ENCODE results near the gene RAPGEF4. TPM values are rescaled to one million over a fixed set of nuclear protein-coding genes. Genes with fewer than 3 reads are reported as not detected.

RAPGEF4 gene
- total RNA-seq: 1 to 10 TPM; 1.4 to 2.2 TPM

GRCh38 chr2:172735582-172736423, at the start of gene RAPGEF4:
Gene RAPGEF4, plus strand, starts transcription at chr2:172735845. Its CDS starts 139 bp downstream, at chr2:172735984.
- Mint-ChIP-seq H3K9me3 (no peaks in the 10 kb centered on the region), H3K27me3 (peaks cover 67% of the 10 kb centered on the region), H3K36me3 (ENCODE audit: low read depth) (no peaks in the 10 kb centered on the region), H3K4me3 (peak within 1 kb of the TSS; percentile 41), H3K4me1 (no peaks in the 10 kb centered on the region), H3K27ac (no peak within 1 kb of the TSS)
- peak; percentile 11 for ATAC-seq (replicated peaks)

- H3K4me1 Mint-ChIP-seq: peaks cover 20% of the 10 kb centered on the region
- peak overlapping the region; percentile 53 for H3K27ac Mint-ChIP-seq
- ATAC-seq (replicated peaks): peak; percentile 96
- H3K27me3 Mint-ChIP-seq: peaks cover 9% of the 10 kb centered on the region
- H3K9me3 Mint-ChIP-seq: peaks cover 4% of the 10 kb centered on the region
- no peaks in the 10 kb centered on the region for H3K36me3 Mint-ChIP-seq (ENCODE audit: low read depth)
- peak overlapping the region; percentile 12 for H3K4me3 Mint-ChIP-seq
Observed at GRCh38 chr2:172693037-172693436, 42.6 kb upstream of the RAPGEF4 start.

GRCh38 chr2:172693529-172694455, 41.9 kb upstream of the RAPGEF4 start:
- Mint-ChIP-seq H3K9me3 (no peaks in the 10 kb centered on the region), H3K4me3 (peak overlapping the region; percentile 12), H3K4me1 (peaks cover 26% of the 10 kb centered on the region), H3K27me3 (peaks cover 5% of the 10 kb centered on the region), H3K36me3 (ENCODE audit: low read depth) (no peaks in the 10 kb centered on the region), H3K27ac (peak overlapping the region; percentile 53)
- no peak for ATAC-seq (replicated peaks)

GRCh38 chr2:172697296-172697695, 38.3 kb upstream of the RAPGEF4 start:
- Mint-ChIP-seq H3K4me3 (no peak overlapping the region), H3K27me3 (no peaks in the 10 kb centered on the region), H3K9me3 (no peaks in the 10 kb centered on the region), H3K36me3 (ENCODE audit: low read depth) (no peaks in the 10 kb centered on the region), H3K27ac (no peak overlapping the region), H3K4me1 (peaks cover 26% of the 10 kb centered on the region)
- no peak for ATAC-seq (replicated peaks)

GRCh38 chr2:172698041-172698863, 37.4 kb upstream of the RAPGEF4 start:
- H3K27me3 Mint-ChIP-seq: peaks cover 4% of the 10 kb centered on the region
- H3K4me1 Mint-ChIP-seq: peaks cover 16% of the 10 kb centered on the region
- H3K4me3 Mint-ChIP-seq: peak overlapping the region; percentile 5
- peak overlapping the region; percentile 7 for H3K27ac Mint-ChIP-seq
- no peaks in the 10 kb centered on the region for H3K36me3 Mint-ChIP-seq (ENCODE audit: low read depth)
- no peaks in the 10 kb centered on the region for H3K9me3 Mint-ChIP-seq
- ATAC-seq (replicated peaks): peak; percentile 94

- H3K27me3 Mint-ChIP-seq: peaks cover 9% of the 10 kb centered on the region
- H3K9me3 Mint-ChIP-seq: no peaks in the 10 kb centered on the region
- no peaks in the 10 kb centered on the region for H3K36me3 Mint-ChIP-seq (ENCODE audit: low read depth)
- H3K4me1 Mint-ChIP-seq: peaks cover 9% of the 10 kb centered on the region
- H3K4me3 Mint-ChIP-seq: no peak overlapping the region
- H3K27ac Mint-ChIP-seq: no peak overlapping the region
- ATAC-seq (replicated peaks): no peak
Observed at GRCh38 chr2:172701250-172701649, 34.4 kb upstream of the RAPGEF4 start.

GRCh38 chr2:172702451-172702850, 33.2 kb upstream of the RAPGEF4 start:
- no peak overlapping the region for H3K4me3 Mint-ChIP-seq
- H3K27ac Mint-ChIP-seq: no peak overlapping the region
- H3K4me1 Mint-ChIP-seq: peaks cover 9% of the 10 kb centered on the region
- no peaks in the 10 kb centered on the region for H3K36me3 Mint-ChIP-seq (ENCODE audit: low read depth)
- peaks cover 9% of the 10 kb centered on the region for H3K27me3 Mint-ChIP-seq
- no peak for ATAC-seq (replicated peaks)
- H3K9me3 Mint-ChIP-seq: no peaks in the 10 kb centered on the region

- Mint-ChIP-seq H3K4me3 (no peak overlapping the region), H3K9me3 (no peaks in the 10 kb centered on the region), H3K27me3 (peaks cover 15% of the 10 kb centered on the region), H3K4me1 (no peaks in the 10 kb centered on the region), H3K27ac (no peak overlapping the region), H3K36me3 (ENCODE audit: low read depth) (no peaks in the 10 kb centered on the region)
- ATAC-seq (replicated peaks): no peak
Observed at GRCh38 chr2:172704072-172704936, 31.3 kb upstream of the RAPGEF4 start.

GRCh38 chr2:172705352-172705751, 30.3 kb upstream of the RAPGEF4 start:
- H3K27ac Mint-ChIP-seq: no peak overlapping the region
- no peaks in the 10 kb centered on the region for H3K36me3 Mint-ChIP-seq (ENCODE audit: low read depth)
- peaks cover 15% of the 10 kb centered on the region for H3K27me3 Mint-ChIP-seq
- no peaks in the 10 kb centered on the region for H3K4me1 Mint-ChIP-seq
- ATAC-seq (replicated peaks): no peak
- H3K4me3 Mint-ChIP-seq: no peak overlapping the region
- no peaks in the 10 kb centered on the region for H3K9me3 Mint-ChIP-seq

GRCh38 chr2:172708247-172708646, 27.4 kb upstream of the RAPGEF4 start:
- ATAC-seq (replicated peaks): no peak

GRCh38 chr2:172709566-172710291, 25.9 kb upstream of the RAPGEF4 start:
- peaks cover 9% of the 10 kb centered on the region for H3K27me3 Mint-ChIP-seq
- H3K27ac Mint-ChIP-seq: no peak overlapping the region
- no peak for ATAC-seq (replicated peaks)
- H3K4me1 Mint-ChIP-seq: no peaks in the 10 kb centered on the region
- H3K36me3 Mint-ChIP-seq (ENCODE audit: low read depth): no peaks in the 10 kb centered on the region
- no peaks in the 10 kb centered on the region for H3K9me3 Mint-ChIP-seq
- no peak overlapping the region for H3K4me3 Mint-ChIP-seq

More at GRCh38 chr2:172708247-172708646, 27.4 kb upstream of the RAPGEF4 start:
- Mint-ChIP-seq H3K27ac (no peak overlapping the region), H3K4me1 (no peaks in the 10 kb centered on the region), H3K4me3 (no peak overlapping the region), H3K9me3 (no peaks in the 10 kb centered on the region), H3K27me3 (peaks cover 11% of the 10 kb centered on the region), H3K36me3 (ENCODE audit: low read depth) (no peaks in the 10 kb centered on the region)

GRCh38 chr2:172710584-172711047, 25.0 kb upstream of the RAPGEF4 start:
- H3K4me3 Mint-ChIP-seq: no peak overlapping the region
- no peak for ATAC-seq (replicated peaks)
- no peaks in the 10 kb centered on the region for H3K9me3 Mint-ChIP-seq
- no peaks in the 10 kb centered on the region for H3K36me3 Mint-ChIP-seq (ENCODE audit: low read depth)
- H3K4me1 Mint-ChIP-seq: no peaks in the 10 kb centered on the region
- no peak overlapping the region for H3K27ac Mint-ChIP-seq
- H3K27me3 Mint-ChIP-seq: peaks cover 6% of the 10 kb centered on the region

- Mint-ChIP-seq H3K27me3 (peaks cover 6% of the 10 kb centered on the region), H3K4me1 (no peaks in the 10 kb centered on the region), H3K27ac (no peak overlapping the region), H3K9me3 (no peaks in the 10 kb centered on the region), H3K36me3 (ENCODE audit: low read depth) (no peaks in the 10 kb centered on the region), H3K4me3 (no peak overlapping the region)
- ATAC-seq (replicated peaks): no peak
Observed at GRCh38 chr2:172711110-172711509, 24.5 kb upstream of the RAPGEF4 start.
